Jurkat, Clone E6-1 (cell line): Measurements from ENCODE around the gene ID3.

Source experiments
- DNase-seq: peaks from one replicate; pipeline ENCODE4 v3.0.0-alpha.2; 2011; ENCODE audit warnings: low read depth, low spot score
- H3K4me3 ChIP-seq: 2 replicates; pipeline ENCODE4 v1.5.1; 2011; ENCODE audit warnings: mild to moderate bottlenecking, low read length, control low read depth, moderate library complexity

ID3 gene

DNA sequence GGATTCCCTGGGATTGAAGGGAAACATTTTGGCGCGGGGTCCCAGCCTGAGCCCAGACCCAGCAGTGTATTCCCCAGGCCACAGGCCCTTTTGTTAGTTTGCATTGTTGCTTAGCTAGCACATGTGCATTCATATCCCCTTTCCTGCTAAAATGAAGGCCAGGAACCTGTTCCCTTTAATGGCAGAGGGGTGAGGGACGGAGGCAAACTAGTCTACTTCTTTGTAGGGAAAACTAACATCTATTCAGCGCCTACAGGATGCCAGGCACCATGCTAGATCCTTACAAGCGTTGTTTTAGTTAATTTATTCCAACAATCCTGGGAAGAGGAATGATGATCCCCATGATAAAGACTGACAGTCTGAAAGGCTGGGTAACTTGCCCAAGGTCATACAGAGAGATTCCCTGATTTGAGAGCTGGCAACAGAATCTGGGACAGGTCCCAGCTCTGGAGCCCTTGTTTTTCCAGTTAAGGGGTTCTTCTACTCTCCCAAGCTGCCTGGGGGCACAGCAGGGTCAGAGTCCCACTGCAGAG is 27.7 kb downstream of the ID3 start:
- no peak for DNase-seq

DNA sequence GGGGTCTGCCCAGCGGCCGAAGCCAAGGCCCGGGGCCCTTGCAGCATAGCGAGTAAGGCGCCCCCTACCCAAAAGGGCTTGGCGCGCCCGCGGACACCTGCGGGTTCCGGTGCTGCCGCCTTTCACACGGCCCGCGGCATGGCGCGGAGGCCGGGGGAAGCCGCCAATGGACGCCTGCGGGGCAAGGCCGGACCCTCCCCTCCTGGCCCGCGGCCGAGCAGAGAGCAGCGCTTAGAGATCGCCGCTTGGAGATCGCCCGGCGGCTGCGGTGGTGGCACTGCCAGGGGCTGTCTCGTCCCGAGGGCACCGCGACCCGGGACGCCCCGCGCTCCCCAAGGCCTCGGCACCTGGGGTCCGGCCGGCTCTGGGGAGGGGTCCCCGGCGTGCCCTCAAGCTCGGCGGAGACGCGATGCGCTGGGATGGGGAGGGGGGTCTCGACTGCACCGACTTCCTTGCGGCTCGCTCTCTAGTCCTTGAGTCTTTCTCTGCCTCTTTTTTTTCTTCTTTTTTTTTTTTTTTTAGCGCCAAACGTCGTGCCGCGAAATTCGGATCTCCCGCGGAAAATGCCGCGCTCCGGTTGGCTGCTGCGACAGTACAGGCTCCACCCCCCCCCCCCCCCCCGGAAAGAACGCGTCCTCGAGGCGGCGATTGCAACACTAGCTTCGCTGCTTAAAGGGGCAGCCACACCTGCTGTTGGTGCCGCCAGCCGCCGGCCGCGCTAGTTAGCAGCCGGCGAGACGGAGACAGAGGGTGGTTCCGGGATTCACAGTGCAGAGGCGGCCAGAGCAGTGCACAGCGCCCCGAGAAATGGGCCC is 28.3 kb downstream of the ID3 start, which contains the start of gene E2F2:
E2F2 (minus strand) TSS at position 487 of the 815 bp plus-strand sequence; CDS start at position 47, 440 bp downstream.
- DNase-seq, result peak; percentile 91
- peak within 1 kb of the TSS; percentile 63 for H3K4me3 ChIP-seq

More for the DNA sequence above, 27.7 kb downstream of the ID3 start:
- peak overlapping the region; percentile 63 for H3K4me3 ChIP-seq

DNA sequence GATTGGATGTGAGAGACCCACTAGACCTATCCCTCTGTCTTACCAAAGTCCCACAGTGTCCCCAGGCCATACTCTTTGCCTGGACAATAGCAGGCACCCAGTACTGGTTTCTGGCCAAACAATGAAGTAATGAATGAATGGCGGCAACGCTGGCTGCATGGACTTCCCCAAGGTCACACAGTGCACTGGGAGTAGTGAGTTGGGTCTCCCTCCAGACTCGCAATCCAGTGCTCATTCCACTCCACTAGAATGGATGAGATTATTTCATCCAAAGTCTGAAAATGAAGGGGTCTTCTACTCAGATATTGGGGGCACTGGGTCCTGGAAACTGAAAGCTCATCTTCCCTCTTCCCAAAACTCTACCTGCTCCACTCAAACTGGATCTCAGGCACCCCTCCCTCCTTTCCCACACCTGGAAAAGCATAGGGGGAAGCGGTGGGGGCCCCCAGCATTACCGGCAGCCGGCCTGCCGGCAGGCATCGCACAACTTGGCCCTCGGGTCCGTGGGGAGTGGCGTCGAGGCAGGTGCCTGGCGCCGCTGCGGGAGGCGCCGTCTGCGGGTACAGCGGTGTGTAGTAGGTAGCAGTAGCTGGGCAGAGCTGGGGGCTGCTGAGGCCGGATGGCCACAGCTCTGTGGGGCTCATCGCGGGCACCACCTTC is 29.1 kb downstream of the ID3 start:
- H3K4me3 ChIP-seq, result peak overlapping the region; percentile 63
- no peak for DNase-seq

DNA sequence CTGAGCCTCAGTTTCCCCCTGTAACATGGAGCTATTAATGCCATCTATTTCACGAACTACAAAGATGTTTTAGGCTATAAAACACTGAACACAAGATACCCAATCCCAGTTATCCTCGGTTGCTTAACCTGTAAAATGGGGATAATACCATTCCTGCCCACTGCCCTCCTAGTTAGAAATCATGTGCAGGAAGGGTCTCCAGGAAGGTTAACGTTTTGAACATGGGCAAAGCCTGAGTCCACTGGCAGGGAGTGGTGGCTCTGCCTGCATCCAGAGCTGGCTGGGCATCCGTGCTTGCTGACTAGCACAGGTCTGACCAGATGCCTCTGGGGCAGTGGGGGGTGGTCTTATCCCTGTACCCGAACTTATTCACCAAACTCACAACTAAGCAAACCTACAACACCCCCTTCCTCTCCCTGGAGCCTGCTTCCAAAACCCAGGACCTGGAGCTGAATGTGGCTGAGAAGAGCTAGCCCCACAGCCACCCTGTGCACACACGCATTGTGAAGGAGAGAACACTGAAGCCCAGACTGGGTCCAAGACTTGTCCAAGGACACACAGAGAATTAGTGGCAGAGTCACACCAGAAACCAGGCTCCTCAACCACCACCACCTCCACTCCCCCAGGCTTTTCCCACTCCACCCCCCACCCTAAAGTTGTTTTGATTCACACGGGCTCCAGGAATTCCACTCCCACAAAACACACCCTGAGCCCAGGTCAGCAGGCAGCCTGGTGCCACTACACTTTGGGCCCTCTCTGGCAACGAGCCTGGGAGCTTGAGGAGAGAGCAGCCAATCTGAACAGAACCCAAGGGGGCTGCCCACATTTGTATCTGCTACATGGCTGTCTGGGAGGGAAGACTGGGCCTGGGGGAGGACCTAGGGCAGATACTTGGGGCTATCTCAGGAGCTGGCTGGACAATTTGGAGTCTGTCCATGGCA is 29.9 kb downstream of the ID3 start:
- DNase-seq, result no peak

DNA sequence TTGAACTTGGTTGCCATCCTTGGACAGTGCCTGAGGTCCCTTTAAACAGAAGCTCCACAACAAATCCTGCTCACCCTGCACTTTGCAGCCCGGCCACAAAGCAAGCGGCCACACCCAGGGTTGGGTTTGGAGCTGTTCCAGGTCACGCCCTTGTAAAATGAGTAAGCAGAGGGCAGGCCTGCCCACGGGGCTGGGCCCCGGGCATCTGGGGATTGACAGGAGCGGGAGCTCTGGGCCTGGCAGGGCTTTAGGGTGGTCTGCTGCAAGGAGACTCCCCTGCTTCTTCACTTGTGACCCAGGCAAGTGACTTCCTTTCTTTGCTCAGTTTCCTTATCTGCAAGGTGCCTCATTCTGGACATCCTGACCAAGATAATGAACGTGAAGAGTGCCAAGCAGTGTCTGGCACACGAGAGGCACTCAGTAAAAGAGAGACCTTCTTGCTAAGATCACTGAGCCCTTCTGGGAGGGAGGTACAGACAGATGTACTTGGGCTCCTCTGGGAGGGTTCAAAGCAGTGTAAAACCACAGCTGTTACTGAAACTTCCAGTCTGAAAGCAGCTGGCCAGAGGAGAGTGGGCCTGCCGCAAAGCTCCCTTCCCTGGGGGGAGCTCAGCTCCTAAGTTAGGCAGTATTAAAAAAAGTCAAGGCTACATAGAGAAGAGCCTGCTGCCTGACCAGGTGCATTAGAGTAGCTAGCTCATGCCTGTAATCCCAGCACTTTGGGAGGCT is 30.9 kb downstream of the ID3 start:
- DNase-seq, result peak; percentile 93

More for the DNA sequence above, 29.9 kb downstream of the ID3 start:
- H3K4me3 ChIP-seq, result peak overlapping the region; percentile 63

DNA sequence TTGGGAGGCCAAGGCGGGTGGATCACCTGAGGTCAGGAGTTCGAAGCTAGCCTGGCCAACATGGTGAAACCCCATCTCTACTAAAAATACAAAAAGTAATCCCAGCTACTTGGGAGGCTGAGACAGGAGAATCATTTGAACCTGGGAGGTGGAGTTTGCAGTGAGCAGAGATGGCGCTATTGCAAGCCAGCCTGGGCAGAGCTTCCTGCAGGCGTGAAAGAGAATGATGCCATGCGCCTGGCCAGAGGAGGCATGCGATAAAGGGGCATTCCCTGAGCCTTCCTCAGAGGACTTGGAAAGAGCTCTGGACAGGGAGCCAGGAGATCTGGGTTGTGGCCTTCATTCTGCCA is 31.4 kb downstream of the ID3 start:
- no peak overlapping the region for H3K4me3 ChIP-seq
- no peak for DNase-seq

More for the DNA sequence above, 30.9 kb downstream of the ID3 start:
- peak overlapping the region; percentile 63 for H3K4me3 ChIP-seq

DNA sequence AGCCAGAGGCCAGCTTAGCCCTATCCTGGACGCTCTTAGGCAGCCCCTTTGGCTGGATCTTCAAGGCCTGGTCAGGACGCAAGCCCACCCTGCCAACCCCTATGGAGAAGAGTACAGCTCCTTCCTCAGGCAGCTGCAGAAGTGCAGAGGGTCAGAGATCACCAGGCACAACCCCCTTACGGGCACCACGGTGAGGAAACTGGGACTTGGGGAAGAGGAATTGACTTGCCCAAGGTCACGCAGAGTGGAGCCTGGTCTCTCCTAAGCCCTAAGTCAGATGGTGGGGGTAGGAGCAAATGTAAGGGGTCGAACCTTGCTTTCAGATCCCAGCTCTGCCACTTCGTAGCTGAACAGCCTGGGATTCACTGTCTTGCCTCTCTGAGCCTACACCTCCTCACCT is 31.9 kb downstream of the ID3 start:
- H3K4me3 ChIP-seq, result no peak overlapping the region
- no peak for DNase-seq

DNA sequence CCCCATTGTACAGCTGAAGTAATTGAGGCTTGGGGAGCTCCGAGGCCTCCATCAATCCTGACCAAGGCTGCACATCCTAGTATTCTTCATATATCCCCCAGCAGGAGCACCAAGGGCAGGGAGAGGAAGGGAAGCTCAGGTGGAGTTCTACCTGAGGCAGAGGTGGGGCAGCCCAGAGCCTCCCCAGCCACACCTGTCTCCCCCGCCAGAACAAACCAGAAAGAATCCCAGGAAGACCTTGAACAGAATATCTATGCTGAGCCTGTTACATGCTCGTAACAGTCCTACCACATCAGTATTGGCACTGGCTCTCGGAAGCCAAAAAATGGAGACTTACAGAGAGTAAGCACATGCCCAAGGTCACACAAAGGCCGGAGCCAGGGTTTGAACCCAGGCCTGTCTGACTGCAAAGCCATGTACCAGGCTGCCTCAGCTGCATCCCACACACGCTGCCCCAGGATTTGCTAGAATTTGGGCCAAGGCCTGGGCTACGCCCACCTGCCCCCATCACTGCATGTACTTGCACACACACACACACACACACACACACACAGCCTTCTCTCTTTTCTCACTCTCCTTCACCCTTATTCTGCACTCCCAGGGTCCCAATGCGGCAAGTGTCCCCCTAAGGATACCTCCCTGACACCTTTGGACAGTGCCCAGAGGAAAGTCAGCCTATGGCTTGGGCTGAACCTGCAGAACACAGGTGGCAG is 32.8 kb downstream of the ID3 start:
- DNase-seq, result no peak
- H3K4me3 ChIP-seq, result no peak overlapping the region

DNA sequence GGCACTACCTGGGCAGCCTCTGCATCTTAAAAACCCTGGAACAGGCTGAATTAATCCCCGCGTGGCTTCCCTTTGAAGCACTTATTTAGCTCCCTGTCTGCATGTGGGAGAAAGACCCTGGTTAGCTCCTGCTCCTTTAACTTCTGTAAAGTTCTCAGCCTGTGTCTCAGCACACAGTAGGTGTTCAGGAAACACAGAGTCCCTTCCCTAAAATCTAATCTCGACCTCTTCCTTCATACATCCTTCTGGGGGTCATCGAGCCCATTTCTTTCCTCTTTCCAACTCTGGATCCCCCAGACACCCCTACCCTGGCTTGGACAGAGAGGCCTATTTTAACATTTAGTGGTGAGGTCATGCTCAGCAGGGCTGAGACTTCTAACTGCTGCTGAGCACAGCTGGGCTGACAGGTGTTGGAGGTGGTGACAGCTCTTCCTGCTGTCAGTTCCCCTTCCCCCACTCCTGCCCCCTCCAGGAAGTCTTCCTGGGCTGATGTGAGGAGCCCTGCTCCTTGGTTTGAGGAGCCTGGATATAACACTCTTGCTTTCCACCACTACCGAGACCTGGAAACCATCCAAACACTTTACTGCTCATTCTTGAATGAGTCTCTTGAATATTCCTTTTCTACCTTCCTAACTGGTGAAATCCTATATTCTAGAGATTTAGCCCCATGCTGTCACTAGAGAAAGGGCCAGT is 33.6 kb downstream of the ID3 start:
- H3K4me3 ChIP-seq, result peak overlapping the region; percentile 30
- peak; percentile 84 for DNase-seq

DNA sequence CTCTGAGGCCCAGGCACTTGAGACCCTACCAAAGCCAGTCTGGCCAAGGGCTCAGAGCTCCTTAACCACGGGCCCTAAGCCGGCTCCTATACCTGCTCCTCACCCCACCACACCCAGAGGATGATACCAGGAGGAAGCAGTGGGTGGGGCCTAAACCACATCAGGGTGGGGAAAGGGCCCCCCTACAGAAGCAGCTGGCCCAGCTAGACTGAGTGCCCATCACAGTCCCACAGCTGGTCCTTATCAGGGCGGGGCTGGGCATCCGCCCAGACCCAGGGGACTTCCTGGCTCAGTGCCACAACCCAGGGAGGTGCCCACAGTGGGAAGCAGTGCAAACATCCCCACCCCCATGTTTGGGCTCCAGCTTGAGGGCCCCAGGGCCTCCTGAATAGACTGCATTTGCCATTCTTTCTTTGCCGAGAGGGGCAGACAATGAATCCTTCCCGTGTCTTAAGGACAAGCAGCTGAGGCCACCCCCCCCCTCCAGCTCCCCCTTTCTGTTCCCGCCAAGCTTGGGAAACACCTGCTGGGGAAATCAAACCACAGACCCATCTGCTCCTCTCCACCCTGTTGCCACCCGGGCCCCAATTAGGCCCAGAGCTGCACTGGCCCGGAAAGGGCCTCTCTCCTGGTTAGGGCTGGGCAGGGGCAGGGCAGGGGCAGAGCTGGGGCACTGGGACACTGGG is 34.4 kb downstream of the ID3 start:
- DNase-seq, result peak; percentile 86
- H3K4me3 ChIP-seq, result peak overlapping the region; percentile 30

DNA sequence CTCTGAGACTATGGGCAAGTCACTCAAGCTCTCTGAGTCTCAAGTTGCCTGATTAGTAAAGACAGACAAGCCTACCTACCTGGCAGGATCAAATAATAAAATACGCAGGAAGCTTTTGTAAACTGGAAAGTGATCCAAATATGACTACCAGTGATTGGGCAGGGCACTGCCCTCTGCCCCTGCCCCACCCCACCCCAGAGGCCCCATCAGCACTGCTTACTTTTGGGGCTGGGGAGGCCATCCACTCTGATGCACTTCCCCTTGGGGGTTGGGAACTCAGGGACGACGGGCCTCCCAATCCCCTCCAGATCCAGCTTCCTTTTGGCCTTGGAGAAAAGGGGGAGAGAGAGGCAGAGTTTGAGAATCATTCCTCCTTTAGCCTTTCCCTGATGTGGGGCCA is 35.1 kb downstream of the ID3 start:
- H3K4me3 ChIP-seq, result no peak overlapping the region

DNA sequence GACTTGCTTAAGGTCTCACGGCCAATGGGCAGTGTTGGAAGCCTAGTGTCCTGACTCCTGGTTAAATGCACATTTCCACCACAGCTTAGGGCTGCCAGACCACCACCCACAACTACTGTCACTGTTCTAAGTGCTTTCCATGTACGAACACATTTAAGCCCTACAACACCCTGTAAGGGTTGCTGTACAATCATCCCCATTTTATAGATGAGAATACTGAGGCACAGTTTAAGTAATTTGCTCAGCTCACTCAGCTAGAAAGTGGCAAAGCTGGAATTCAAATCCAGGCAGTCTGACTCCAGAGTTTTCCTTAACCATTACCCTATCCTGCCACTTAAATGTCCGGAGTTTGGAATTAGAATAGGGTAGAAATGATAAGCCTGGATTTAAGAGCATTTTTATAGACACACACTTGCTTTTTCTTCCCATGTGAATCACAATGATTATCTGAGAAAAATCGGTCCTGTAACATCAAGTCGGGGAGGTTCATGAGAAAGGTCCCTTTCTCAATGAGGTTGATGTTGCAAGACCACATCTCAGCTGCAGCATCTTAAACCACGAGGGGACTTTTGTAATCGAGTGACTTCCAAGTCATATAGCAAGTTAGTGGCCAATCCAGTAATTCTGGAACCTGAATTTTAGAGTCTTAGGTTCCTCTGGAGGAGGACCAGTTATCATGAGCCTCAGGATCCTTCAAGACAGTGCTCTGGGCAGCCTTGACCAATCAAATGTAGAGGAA is 36.9 kb downstream of the ID3 start:
- no peak overlapping the region for H3K4me3 ChIP-seq
- DNase-seq, result no peak

More for the DNA sequence above, 35.1 kb downstream of the ID3 start:
- no peak for DNase-seq

DNA sequence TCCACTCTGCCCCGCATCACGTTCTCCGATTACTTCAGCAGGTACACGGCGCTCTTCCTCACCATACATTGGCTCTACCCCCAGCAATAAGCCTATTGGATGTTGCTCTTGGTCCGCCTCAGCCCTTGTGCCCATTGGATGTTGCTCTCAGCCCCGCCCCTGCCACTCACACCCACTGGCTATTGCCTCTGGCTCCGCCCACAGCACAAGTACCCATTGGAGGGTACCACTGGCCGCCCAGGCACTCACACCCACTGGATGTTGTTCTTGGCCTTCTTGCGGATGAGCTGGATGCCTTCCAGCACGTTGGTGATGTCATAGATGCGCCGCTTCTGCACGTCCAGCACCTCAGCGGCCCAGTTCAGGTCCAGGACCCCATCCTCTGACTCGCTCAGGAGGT is 37.7 kb downstream of the ID3 start:
- H3K4me3 ChIP-seq, result no peak overlapping the region
- no peak for DNase-seq

DNA sequence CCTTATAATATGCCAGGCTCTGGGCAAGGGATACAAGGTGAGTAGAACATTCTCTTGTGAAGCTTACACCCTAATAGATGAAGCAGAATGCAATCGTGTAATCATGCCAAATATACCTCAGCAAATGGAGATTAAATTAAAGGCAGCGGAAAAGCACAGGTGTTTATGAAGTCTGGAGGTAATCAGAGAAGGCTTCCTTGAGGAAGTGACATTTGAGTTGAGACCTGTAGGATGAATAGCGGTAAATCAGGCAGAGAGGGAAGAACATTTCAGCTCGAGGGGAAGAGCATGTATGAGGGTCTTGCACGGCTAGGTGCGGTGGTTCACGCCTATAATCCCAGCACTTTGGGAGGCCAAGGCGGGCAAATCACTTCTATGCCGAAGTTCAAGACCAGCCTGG is 41.7 kb downstream of the ID3 start:
- DNase-seq, result no peak
- no peak overlapping the region for H3K4me3 ChIP-seq

DNA sequence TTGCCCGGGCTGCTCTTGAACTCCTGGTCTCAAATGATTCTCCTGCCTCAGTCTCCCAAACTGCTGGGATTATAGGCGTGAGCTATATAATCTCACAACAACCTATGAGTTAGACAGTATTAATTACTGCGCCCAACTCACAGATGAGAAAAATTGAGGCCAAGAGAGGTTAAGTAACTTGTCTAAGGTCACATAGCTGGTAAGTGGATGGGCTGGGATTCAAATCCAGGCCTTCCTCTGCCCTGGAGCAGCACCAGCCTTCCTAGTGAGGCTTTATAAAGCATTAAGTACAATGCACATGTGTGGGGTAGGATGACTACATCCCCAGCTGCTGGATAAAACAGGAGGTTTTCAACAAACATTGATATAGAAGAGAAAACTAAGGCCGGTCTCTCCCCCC is 43.4 kb downstream of the ID3 start:
- H3K4me3 ChIP-seq, result no peak overlapping the region

DNA sequence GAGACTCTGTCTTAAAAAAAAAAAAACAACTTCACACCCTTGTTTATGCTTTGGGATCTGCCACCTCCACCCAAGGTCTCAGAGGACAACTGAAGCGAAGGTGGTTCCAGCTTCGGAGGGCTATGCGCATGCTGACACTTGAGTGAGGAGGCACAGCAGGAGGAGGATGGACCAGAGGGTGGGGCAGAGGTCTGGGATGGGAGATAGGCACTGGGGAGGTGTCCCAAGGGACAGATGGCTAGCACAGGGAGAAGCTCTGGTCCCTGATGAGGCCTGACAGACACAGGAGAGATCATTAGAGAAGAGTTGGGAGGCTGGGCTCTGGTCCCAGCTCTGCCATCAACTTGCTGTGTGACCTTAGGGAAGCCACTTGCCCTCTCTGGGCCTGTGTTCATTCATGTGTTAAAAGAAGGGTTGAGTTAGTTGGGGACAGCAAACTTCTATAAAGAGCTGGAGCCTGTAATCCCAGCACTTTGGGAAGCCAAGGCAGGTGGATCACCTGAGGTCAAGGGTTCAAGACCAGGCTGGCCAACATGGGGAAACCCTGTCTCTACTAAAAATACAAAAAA is 45.1 kb downstream of the ID3 start:
- no peak for DNase-seq
- H3K4me3 ChIP-seq, result no peak overlapping the region

More for the DNA sequence above, 43.4 kb downstream of the ID3 start:
- DNase-seq, result no peak
